ENCODE results near the gene CFAP47.
"Not testable (repeated sequence)": the region's sequence is repeated elsewhere in the genome, so short reads cannot be mapped to it uniquely, and the experiment has no call there.

CFAP47 gene, protein sequence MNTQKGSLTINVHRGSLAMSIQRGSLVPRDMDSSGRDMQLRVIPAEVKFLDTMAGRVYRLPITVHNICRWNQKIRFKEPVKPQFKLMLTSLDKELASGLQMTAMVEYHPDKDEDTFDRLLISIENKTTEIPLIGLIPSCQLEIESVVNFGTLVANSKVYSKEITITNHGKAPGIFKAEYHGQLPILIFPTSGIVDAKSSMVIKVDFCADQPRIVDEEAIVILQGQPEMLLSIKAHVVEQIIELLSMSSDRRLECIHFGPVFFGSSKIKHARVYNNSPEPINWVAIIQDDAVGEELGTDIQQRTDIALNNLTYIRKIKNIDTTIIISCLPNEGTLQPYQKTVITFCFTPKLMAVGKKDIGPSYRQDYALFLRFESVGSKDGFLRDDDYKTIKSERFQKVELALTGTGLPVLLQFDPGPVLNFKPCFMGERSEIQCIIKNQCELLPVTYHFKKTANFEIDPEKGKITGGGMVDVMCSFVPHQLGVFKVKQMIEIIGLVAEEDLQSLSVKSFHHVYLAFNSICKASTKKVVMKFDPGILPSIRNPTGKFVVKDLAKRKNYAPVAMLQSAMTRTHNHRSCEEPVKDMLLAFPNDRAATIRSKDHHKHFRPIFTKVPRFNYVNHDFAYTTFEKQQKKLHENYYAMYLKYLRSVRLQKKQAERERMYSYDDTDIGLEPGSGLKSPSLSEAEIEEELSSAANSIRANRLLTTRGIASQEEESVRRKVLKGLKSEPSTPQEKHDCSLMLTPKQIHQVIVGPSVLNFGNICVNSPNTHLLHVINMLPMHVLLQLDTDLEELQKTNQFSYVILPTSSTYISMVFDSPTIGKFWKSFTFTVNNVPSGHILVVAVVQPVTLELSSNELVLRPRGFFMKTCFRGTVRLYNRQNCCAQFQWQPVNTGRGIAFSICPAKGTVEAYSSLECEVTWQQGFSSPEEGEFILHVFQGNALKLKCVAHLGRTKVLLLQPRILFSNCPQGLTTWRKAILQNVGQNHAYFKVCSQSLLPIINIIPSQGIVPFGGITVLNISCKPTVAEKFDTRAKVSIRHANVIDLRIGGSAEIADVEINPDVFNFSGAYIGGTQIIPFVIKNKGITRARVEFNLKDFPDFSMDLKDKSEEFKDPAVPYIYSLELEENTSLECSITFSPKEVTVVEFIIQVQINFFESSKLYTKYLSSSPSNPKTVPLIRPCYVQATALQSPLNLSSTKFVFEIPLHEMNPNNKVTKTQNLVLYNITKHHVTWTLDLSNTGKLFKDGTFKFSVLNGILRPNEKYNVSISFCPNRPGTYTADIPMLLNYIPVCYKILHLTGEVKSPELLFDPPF (N-terminal part only)

GRCh38 chrX:35919536-35920309 is at the start of gene CFAP47:
TSS of gene CFAP47 (plus strand) at chrX:35919734. CDS start at chrX:35919800, 66 bp downstream.
- no peak within 1 kb of the TSS for H3K4me3 ChIP-seq (replicated peaks in 1 of 2; ENCODE audit: low read depth in 2 of 2, low read length in 2 of 2)
- no peak for DNase-seq (ENCODE audit: low read depth in 2 of 2)

DNA sequence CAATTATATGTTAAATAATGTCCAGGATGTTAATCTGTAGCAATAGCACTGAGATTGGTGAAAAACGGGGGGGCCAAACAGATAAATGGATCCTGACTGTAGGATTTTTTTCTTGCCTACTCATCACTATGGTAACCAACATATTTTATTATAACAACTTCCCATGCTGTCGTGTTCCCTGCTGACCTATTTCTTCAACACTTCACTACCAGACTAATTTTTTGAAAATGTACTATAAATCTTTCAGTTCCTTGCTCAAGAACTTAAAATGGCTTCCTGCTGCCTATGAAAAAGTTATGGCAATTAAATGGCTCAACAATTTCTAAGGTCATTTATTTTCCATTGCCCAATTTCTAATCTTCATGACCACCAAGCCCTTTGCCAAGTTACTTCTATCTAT is 38.9 kb upstream of the CFAP47 start:
- no peak for TF ChIP-seq CTCF (IDR thresholded peaks at IDR 0.05; ENCODE audit: low read depth, low read length)
- no peak overlapping the region for H3K4me3 ChIP-seq (replicated peaks in 1 of 2; ENCODE audit: low read depth in 2 of 2, low read length in 2 of 2)
- no peak for DNase-seq (ENCODE audit: low read depth in 2 of 2)

More at GRCh38 chrX:35919536-35920309, at the start of gene CFAP47:
- no peak for TF ChIP-seq CTCF (IDR thresholded peaks at IDR 0.05; ENCODE audit: low read depth, low read length)

GRCh38 chrX:35886135-35886534 is 33.4 kb upstream of the CFAP47 start:
- H3K4me3 ChIP-seq (replicated peaks in 1 of 2; ENCODE audit: low read depth in 2 of 2, low read length in 2 of 2): no peak overlapping the region
- DNase-seq (ENCODE audit: low read depth in 2 of 2): no peak
- TF ChIP-seq CTCF (IDR thresholded peaks at IDR 0.05; ENCODE audit: low read depth, low read length): no peak

DNA sequence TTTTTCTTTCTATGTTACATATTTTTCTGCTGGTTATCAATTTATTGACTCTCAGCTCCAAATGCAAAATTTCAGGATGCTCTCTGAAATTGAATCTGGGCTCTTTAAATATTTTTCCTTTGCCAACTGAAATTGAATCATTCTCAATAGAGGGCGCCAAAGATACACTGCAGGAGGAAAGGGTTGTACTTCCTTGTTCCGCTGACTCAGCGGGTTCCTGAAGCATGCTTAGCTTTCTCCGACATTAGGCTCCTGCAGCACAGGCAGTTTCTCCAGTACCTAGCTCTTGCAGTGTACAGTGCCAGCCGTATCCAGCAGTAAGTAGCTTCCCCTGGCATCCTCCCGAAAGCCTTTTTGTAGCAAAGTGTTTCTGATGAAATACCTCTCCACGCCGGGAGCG is 28.8 kb upstream of the CFAP47 start:
- TF ChIP-seq CTCF (IDR thresholded peaks at IDR 0.05; ENCODE audit: low read depth, low read length): no peak
- peak; percentile 14 to 25 for DNase-seq (ENCODE audit: low read depth in 2 of 2)
- H3K4me3 ChIP-seq (replicated peaks in 1 of 2; ENCODE audit: low read depth in 2 of 2, low read length in 2 of 2): no peak overlapping the region

GRCh38 chrX:35986816-35987215 is 67.3 kb downstream of the CFAP47 start:
- DNase-seq (ENCODE audit: low read depth in 2 of 2); H3K4me3 ChIP-seq (replicated peaks in 1 of 2; ENCODE audit: low read depth in 2 of 2, low read length in 2 of 2): not testable (repeated sequence)

DNA sequence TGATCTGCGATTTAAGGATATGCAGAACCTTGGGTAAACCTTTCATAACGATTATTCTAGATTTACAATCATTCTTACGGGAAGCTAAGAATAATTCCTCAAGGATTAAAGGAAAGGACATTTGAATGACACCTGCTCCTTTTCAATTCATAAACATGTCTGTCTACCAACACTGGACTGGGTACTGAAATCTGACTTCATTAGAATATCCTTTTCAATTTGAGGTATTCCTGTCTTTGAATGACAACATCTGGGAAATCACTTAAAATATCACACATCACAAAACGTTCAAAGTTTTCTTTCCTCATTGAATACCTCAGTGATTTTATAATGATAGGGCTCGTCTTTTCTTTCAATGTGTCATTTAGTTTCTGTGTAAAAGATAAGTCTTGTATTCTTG is 87.7 kb downstream of the CFAP47 start:
- no peak overlapping the region for H3K4me3 ChIP-seq (replicated peaks in 1 of 2; ENCODE audit: low read depth in 2 of 2, low read length in 2 of 2)
- DNase-seq (ENCODE audit: low read depth in 2 of 2): no peak
- TF ChIP-seq CTCF (IDR thresholded peaks at IDR 0.05; ENCODE audit: low read depth, low read length): no peak
